NCI-H748 (cell line): Measurements from ENCODE around the gene MYO1D.
"Not testable (repeated sequence)": the region's sequence is repeated elsewhere in the genome, so short reads cannot be mapped to it uniquely, and the experiment has no call there.

ENCODE experiments used
- DNase-seq: peaks from one replicate; lab custom pipeline; 2025; ENCODE audit not compliant: unreplicated experiment; lab: John Stamatoyannopoulos, UW

The MYO1D gene

GRCh38 chr17:32693194-32693897 is 183.6 kb downstream of the MYO1D start:
- peak; percentile 24 for DNase-seq

- DNase-seq: no peak
Measured at GRCh38 chr17:32692179-32692578, 184.7 kb downstream of the MYO1D start.

GRCh38 chr17:32689348-32689747 is 187.6 kb downstream of the MYO1D start:
- DNase-seq: no peak

GRCh38 chr17:32688221-32688620 is 188.7 kb downstream of the MYO1D start:
- no peak for DNase-seq

GRCh38 chr17:32684087-32684958 is 192.6 kb downstream of the MYO1D start:
- peak; percentile 71 for DNase-seq

- DNase-seq: no peak
Measured at GRCh38 chr17:32673964-32674363, 203.0 kb downstream of the MYO1D start.

- DNase-seq: peak; percentile 24
Measured at GRCh38 chr17:32672711-32673110, 204.2 kb downstream of the MYO1D start.

- DNase-seq: no peak
Measured at GRCh38 chr17:32671896-32672295, 205.0 kb downstream of the MYO1D start.

- DNase-seq: no peak
Measured at GRCh38 chr17:32664936-32665583, 211.9 kb downstream of the MYO1D start.

- no peak for DNase-seq
Measured at GRCh38 chr17:32660496-32660985, 216.4 kb downstream of the MYO1D start.

- peak; percentile 72 for DNase-seq
Measured at GRCh38 chr17:32659419-32659842, 217.5 kb downstream of the MYO1D start.

- no peak for DNase-seq
Measured at GRCh38 chr17:32658470-32659418, 218.2 kb downstream of the MYO1D start.

GRCh38 chr17:32656886-32657285 is 220.0 kb downstream of the MYO1D start:
- no peak for DNase-seq

- DNase-seq: no peak
Measured at GRCh38 chr17:32654324-32654723, 222.6 kb downstream of the MYO1D start.

- no peak for DNase-seq
Measured at GRCh38 chr17:32651084-32651483, 225.8 kb downstream of the MYO1D start.

GRCh38 chr17:32648450-32648849 is 228.5 kb downstream of the MYO1D start:
- peak; percentile 29 for DNase-seq

GRCh38 chr17:32646941-32647340 is 230.0 kb downstream of the MYO1D start:
- DNase-seq: no peak

- DNase-seq: not testable (repeated sequence)
Measured at GRCh38 chr17:32641514-32641913, 235.4 kb downstream of the MYO1D start.

GRCh38 chr17:32636598-32637218 is 240.2 kb downstream of the MYO1D start:
- no peak for DNase-seq

- DNase-seq: no peak
Measured at GRCh38 chr17:32634167-32634566, 242.8 kb downstream of the MYO1D start.
